ENCODE measurements around the gene DNAJB5.

Gene DNAJB5

DNA sequence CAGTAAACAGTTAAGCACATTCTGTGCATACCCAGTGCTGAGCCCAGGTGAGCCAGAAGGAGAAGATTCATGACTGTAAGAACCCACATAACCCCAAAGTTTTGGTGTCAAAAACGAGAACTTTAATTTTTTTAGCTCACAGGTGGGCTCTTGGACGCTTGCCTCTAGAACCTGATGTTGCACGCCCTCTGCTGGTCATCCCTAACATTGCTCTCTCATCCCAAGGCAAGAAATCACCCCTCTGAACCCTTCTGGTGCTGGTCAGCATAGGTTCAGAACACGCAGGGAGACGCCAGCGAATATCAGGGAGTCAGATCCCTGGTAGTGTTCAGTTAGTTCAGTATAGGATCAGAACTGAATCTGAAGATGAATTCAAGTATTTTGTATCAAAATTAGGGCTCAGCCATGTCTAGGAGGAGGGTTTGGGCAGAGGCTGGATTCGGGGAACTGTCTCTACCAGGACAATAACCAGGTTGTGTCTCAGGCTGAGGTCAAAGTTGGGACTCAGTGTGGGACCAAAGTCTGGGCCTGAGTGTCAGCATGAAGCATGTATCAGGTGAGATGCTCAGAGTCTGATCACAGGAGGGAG is 4.1 kb upstream of the DNAJB5 start:
- Histone ChIP-seq H3K9me3 (no peaks in the 10 kb centered on the region), H3K36me3 (no peaks in the 10 kb centered on the region), H3K4me3 (ENCODE audit: low read depth in 1 of 2, low read length in 1 of 2) (no peak overlapping the region), H3K27ac (peak overlapping the region; percentile 96), H3K27me3 (peaks cover 33% of the 10 kb centered on the region), H3K4me1 (ENCODE audit: control insufficient read depth in 1 of 2, insufficient read depth in 1 of 2, low read depth in 1 of 2, low read length in 1 of 2) (peaks cover 90 to 97% of the 10 kb centered on the region in 2 experiments)
- TF ChIP-seq, protein P1, sequence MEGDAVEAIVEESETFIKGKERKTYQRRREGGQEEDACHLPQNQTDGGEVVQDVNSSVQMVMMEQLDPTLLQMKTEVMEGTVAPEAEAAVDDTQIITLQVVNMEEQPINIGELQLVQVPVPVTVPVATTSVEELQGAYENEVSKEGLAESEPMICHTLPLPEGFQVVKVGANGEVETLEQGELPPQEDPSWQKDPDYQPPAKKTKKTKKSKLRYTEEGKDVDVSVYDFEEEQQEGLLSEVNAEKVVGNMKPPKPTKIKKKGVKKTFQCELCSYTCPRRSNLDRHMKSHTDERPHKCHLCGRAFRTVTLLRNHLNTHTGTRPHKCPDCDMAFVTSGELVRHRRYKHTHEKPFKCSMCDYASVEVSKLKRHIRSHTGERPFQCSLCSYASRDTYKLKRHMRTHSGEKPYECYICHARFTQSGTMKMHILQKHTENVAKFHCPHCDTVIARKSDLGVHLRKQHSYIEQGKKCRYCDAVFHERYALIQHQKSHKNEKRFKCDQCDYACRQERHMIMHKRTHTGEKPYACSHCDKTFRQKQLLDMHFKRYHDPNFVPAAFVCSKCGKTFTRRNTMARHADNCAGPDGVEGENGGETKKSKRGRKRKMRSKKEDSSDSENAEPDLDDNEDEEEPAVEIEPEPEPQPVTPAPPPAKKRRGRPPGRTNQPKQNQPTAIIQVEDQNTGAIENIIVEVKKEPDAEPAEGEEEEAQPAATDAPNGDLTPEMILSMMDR (IDR thresholded peaks at IDR 0.05): peak; percentile 89

DNA sequence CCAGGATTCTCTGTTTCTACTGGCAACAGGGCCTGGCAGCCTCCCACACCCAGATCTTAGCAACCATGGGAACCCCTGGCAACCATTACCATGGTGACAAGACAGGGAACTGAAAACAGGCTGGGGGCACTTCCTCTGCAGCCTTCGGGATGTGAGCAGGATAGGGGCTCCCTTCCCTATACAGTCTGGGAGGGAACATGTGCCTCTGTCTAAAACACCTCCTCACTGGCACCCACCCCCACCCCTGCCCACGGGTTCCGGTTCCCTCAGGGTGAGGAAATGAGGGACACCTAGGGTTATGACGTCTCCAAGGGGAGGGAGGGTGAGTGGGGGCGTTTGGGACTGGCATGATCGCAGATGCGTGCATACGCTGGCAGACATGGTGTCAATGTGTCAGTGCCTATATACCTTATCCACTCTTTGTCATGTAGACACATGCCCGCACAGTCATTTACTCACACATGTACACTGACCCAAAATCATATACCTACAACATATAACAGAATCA is 3.0 kb upstream of the DNAJB5 start:
- H3K27me3 ChIP-seq: peaks cover 45% of the 10 kb centered on the region
- H3K4me1 ChIP-seq (ENCODE audit: control insufficient read depth in 1 of 2, insufficient read depth in 1 of 2, low read depth in 1 of 2, low read length in 1 of 2): peaks cover 78 to 86% of the 10 kb centered on the region in 2 experiments
- TF ChIP-seq, protein P1 (IDR thresholded peaks at IDR 0.05): no peak
- no peak overlapping the region for H3K4me3 ChIP-seq (ENCODE audit: low read depth in 1 of 2, low read length in 1 of 2)
- no peaks in the 10 kb centered on the region for H3K36me3 ChIP-seq
- no peaks in the 10 kb centered on the region for H3K9me3 ChIP-seq
- H3K27ac ChIP-seq: peak overlapping the region; percentile 55

DNA sequence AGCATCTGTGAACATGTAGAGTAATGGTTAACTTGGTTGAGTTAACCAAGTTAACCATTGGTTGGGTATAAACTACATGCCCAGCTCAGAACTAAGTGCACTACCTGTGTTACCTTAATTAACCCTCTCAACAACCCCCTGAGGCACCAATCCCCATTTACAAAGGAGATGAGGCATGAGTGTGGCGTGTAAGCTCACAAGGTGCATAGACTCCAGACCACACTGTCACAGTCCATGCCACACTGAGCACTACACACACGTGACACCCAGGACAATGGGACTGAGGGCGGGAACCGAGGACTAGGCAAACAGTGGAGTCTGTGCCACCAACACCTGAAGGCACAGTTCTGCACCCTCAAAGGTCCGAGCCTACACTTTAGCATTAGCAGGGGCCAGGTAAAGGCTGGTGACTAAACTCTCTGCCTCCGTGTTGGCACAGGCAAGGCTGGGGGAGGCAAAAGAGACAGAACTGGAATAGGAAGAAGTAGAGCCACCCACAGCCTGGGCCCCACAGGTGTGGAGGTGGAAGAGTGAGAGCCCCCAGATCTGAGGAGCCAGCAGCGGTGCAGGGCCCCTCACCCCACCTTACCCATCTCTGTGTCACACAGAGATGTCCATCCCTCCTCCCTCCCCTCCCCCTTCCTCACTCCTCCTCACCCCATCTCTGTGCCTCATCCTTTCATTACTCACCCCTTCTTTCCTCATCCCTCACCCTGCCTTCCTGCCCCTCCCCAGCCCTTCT is 2.2 kb upstream of the DNAJB5 start:
- TF ChIP-seq, protein P1 (IDR thresholded peaks at IDR 0.05): no peak
- Histone ChIP-seq H3K27ac (peak overlapping the region; percentile 55), H3K4me1 (ENCODE audit: control insufficient read depth in 1 of 2, insufficient read depth in 1 of 2, low read depth in 1 of 2, low read length in 1 of 2) (peaks cover 71 to 79% of the 10 kb centered on the region in 2 experiments), H3K27me3 (peaks cover 52% of the 10 kb centered on the region), H3K9me3 (no peaks in the 10 kb centered on the region), H3K4me3 (ENCODE audit: low read depth in 1 of 2, low read length in 1 of 2) (no peak overlapping the region), H3K36me3 (no peaks in the 10 kb centered on the region)

DNA sequence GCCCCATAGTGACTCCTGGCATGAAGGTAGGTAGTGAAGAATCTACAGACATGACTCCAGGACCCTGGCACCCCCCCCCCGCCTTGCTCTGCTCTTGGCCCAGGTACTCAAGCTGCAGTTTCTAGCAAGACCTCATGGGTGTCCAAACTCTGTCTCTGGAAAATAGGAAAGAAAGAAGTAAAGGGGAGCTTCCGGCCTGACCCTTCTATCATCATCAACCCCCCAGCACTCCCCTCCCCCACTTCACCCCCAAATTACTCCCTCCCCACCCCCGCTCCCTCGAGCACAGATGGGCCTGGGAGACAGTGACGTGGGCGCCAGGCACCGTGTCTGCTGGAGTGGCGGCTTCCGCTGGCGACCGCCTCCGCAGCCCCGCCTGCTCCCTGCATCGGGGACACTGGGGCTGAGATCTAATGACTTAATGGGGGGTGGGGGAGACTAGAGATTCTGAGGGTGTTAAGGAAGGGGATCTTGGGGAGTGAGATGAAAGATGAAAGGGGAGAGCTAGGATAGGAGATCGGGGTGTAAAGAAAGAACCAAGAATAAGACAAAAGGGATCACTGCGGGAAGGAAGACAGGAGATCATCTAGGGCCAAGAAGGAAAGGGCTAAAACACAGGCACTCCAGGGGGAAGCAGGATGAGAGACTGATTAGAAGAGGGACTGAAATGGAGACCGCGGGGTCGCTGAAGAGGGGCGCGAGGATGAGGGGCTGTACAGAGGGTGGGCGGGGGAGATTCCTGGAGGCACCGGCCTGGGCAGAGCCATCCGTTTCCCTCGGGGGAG is 1.1 kb upstream of the DNAJB5 start:
- peak overlapping the region; percentile 5 for H3K27ac ChIP-seq
- peaks cover 57% of the 10 kb centered on the region for H3K27me3 ChIP-seq
- peaks cover 60 to 68% of the 10 kb centered on the region in 2 experiments for H3K4me1 ChIP-seq (ENCODE audit: control insufficient read depth in 1 of 2, insufficient read depth in 1 of 2, low read depth in 1 of 2, low read length in 1 of 2)
- H3K4me3 ChIP-seq (ENCODE audit: low read depth in 1 of 2, low read length in 1 of 2): peak overlapping the region; percentile 91 to 94
- TF ChIP-seq, protein P1 (IDR thresholded peaks at IDR 0.05): no peak
- no peaks in the 10 kb centered on the region for H3K9me3 ChIP-seq
- no peaks in the 10 kb centered on the region for H3K36me3 ChIP-seq

DNA sequence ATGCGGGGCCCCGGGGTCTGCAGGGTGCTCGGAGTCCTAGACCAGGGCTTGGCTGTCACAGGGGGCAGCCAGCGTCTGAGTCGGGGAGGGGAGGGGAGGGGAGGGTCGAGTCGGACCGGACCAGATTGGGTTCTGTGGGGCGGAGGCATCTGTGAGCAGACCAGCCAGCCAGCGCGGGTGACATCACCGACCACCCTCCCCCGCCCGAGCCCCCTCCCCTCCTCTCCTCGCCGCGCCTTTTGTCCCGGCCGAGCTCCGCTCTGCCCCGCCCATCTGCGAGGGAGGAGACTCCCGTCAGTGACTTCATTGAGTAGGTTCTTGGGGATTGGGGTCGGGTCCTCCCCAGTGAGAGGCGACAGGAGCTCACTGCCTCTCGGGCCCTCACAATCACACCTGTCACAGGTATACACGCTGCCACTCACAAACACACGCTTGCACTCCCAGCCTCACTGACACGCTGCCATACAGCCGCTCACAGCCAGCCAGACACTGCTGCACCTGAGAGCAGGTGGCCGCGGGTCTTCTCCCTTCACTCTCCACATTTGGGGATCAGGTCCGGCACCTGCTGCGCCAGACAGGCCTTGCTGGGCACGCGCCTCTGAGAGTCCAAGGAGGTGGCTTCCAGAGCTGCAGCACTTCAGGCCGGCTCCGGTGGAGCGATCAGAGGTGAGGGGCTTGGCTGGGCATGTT is 546 bp downstream of the DNAJB5 start:
- TF ChIP-seq, protein P1 (IDR thresholded peaks at IDR 0.05): no peak
- Histone ChIP-seq H3K36me3 (no peaks in the 10 kb centered on the region), H3K9me3 (no peaks in the 10 kb centered on the region), H3K27me3 (peaks cover 67% of the 10 kb centered on the region), H3K4me3 (ENCODE audit: low read depth in 1 of 2, low read length in 1 of 2) (peak overlapping the region; percentile 91 to 94), H3K27ac (peak overlapping the region; percentile 36), H3K4me1 (ENCODE audit: control insufficient read depth in 1 of 2, insufficient read depth in 1 of 2, low read depth in 1 of 2, low read length in 1 of 2) (peaks cover 43 to 51% of the 10 kb centered on the region in 2 experiments)

All from neutrophil (primary cell).